Fibroblast of the aortic adventitia (primary cell): ENCODE results near the gene PCNT. TPM values are rescaled to one million over a fixed set of nuclear protein-coding genes. Genes with fewer than 3 reads are reported as not detected.

Experiments used
- DNase-seq: peaks from one replicate; pipeline ENCODE4 v3.0.0-alpha.2; 2010; ENCODE audit warnings: low read depth
- H3K4me3 ChIP-seq: 2 replicates; pipeline ENCODE4 v1.5.1; 2011; ENCODE audit warnings: low read depth, mild to moderate bottlenecking, control low read depth, low read length, moderate library complexity
- CTCF ChIP-seq: IDR thresholded peaks from 2 replicates; pipeline ENCODE4 v1.5.1; 2011; ENCODE audit warnings: mild to moderate bottlenecking, low read length, control low read depth, inconsistent platforms; ENCODE audit not compliant: insufficient read depth
- total RNA-seq: library from RNA; depleted of rRNA; stranded (reverse); fragments of >200 nt; gene quantifications from 2 replicates; pipeline ENCODE4 v1.2.3, GENCODE V29; 2012; ENCODE audit warnings: low replicate concordance

Gene PCNT
- total RNA-seq, 1 donor, result 27.8 TPM

- no peak for TF ChIP-seq CTCF
- no peak for DNase-seq
- H3K4me3 ChIP-seq, result no peak overlapping the region
These were observed 155.0 kb downstream of the PCNT start for GRCh38 chr21:46478910-46479309.

GRCh38 chr21:46480466-46480865 lies 156.5 kb downstream of the PCNT start:
- no peak overlapping the region for H3K4me3 ChIP-seq
- TF ChIP-seq CTCF, result no peak
- no peak for DNase-seq

GRCh38 chr21:46482225-46482845 lies 158.4 kb downstream of the PCNT start:
- H3K4me3 ChIP-seq, result no peak overlapping the region
- no peak for TF ChIP-seq CTCF
- no peak for DNase-seq

GRCh38 chr21:46482846-46483231 lies 158.9 kb downstream of the PCNT start:
- H3K4me3 ChIP-seq, result no peak overlapping the region
- no peak for DNase-seq
- TF ChIP-seq CTCF, result no peak

GRCh38 chr21:46483300-46484295 lies 159.6 kb downstream of the PCNT start:
- no peak for TF ChIP-seq CTCF
- no peak overlapping the region for H3K4me3 ChIP-seq
- no peak for DNase-seq

GRCh38 chr21:46486481-46487126 lies 162.6 kb downstream of the PCNT start:
- no peak overlapping the region for H3K4me3 ChIP-seq
- no peak for TF ChIP-seq CTCF
- DNase-seq, result no peak
